Measurements from ENCODE around the gene VSTM2B.
A peak's percentile ranks its signal among the peaks of the same experiment; 100 is the strongest.

VSTM2B gene

GRCh38 chr19:29529646-29530539 lies 4.1 kb downstream of the VSTM2B start:
- Mint-ChIP-seq H3K27me3 (peaks cover 51% of the 10 kb centered on the region), H3K27ac (no peak overlapping the region)

GRCh38 chr19:29530540-29531457 lies 5.0 kb downstream of the VSTM2B start:
- Mint-ChIP-seq H3K4me3 (no peak overlapping the region), H3K4me1 (ENCODE audit: low read depth) (peaks cover 26% of the 10 kb centered on the region), H3K27me3 (peaks cover 55% of the 10 kb centered on the region), H3K36me3 (ENCODE audit: low read depth) (no peaks in the 10 kb centered on the region), H3K9me3 (no peaks in the 10 kb centered on the region), H3K27ac (no peak overlapping the region)

More at GRCh38 chr19:29529646-29530539, 4.1 kb downstream of the VSTM2B start:
- Mint-ChIP-seq H3K9me3 (no peaks in the 10 kb centered on the region), H3K36me3 (ENCODE audit: low read depth) (no peaks in the 10 kb centered on the region), H3K4me1 (ENCODE audit: low read depth) (peaks cover 29% of the 10 kb centered on the region), H3K4me3 (peak overlapping the region; percentile 22)

GRCh38 chr19:29531458-29532025 lies 5.7 kb downstream of the VSTM2B start:
- peaks cover 57% of the 10 kb centered on the region for H3K27me3 Mint-ChIP-seq
- no peak overlapping the region for H3K27ac Mint-ChIP-seq
- H3K9me3 Mint-ChIP-seq, result no peaks in the 10 kb centered on the region
- no peaks in the 10 kb centered on the region for H3K36me3 Mint-ChIP-seq (ENCODE audit: low read depth)
- peaks cover 26% of the 10 kb centered on the region for H3K4me1 Mint-ChIP-seq (ENCODE audit: low read depth)
- H3K4me3 Mint-ChIP-seq, result no peak overlapping the region

GRCh38 chr19:29532097-29532496 lies 6.3 kb downstream of the VSTM2B start:
- no peaks in the 10 kb centered on the region for H3K36me3 Mint-ChIP-seq (ENCODE audit: low read depth)
- H3K4me3 Mint-ChIP-seq, result no peak overlapping the region
- no peak overlapping the region for H3K27ac Mint-ChIP-seq
- no peaks in the 10 kb centered on the region for H3K9me3 Mint-ChIP-seq
- H3K27me3 Mint-ChIP-seq, result peaks cover 57% of the 10 kb centered on the region
- H3K4me1 Mint-ChIP-seq (ENCODE audit: low read depth), result peaks cover 26% of the 10 kb centered on the region

DNA sequence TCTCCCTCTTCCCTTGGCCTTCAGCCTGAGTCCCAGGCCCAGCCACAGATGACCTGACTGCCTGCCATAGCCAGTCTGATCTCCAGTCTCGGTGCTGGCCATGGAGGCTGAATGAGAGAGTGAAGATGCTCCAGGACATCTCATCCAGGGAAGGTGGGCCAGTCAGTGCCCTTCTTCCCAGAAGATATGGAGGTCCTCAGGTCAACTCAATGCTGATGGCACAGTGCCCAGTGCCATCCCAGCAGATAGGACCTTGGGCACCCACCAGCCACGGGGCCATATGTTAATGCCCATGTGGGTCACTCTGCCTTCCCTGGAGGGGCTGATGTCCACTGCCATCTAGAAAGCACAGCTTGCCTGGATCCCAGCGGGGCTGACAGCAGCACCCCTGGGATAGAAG lies 7.2 kb downstream of the VSTM2B start:
- H3K4me3 Mint-ChIP-seq, result no peak overlapping the region
- no peak overlapping the region for H3K27ac Mint-ChIP-seq
- H3K9me3 Mint-ChIP-seq, result no peaks in the 10 kb centered on the region
- peaks cover 20% of the 10 kb centered on the region for H3K4me1 Mint-ChIP-seq (ENCODE audit: low read depth)
- H3K36me3 Mint-ChIP-seq (ENCODE audit: low read depth), result no peaks in the 10 kb centered on the region
- peaks cover 53% of the 10 kb centered on the region for H3K27me3 Mint-ChIP-seq

DNA sequence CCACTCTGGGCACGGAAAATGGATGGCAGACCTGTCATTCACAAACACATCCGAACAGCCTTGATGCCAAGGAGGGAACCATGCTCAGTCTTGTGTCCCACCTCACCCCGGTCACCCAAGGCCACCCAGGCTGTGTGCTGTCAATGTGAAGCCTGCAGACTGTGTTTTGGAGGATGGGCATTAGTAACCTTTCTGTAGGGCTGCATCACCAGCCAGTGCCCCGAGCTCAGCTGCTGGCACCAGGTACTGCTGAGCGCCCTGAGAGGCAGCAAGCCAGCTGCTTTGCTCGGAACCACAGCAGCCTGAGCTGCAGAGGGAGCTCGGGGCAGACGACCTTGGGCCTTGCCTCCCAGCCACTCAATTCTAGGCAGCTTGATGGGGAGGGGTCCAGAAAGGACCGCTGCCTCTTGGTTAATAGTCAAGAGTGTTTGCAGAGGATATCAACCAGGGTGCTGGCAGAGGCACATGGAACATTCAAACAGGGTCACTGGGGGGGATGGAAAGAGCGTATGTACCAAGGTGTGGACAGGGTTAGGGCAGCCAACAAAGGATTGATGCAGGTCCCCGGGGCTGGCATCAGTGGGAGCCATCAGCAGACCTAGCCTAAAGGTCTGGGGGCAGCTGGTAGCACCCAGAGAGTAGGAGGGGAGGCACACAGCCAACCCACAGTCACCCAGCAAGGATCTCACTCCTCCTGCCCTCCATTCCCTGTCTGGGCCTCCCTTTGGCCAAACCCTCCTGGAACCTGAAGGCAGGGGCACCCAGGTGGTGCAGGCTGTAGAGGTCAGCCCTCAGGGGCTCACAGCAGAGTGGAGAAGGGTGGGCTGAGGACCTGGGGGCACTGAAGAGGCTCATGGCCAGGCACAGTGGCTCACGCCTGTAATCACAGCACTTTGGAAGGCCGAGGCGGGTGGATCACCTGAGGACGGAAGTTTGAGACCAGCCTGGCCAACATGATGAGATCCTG lies 8.1 kb downstream of the VSTM2B start:
- Mint-ChIP-seq H3K4me1 (ENCODE audit: low read depth) (peaks cover 11% of the 10 kb centered on the region), H3K4me3 (no peak overlapping the region), H3K27me3 (peaks cover 47% of the 10 kb centered on the region), H3K27ac (no peak overlapping the region), H3K9me3 (no peaks in the 10 kb centered on the region), H3K36me3 (ENCODE audit: low read depth) (no peaks in the 10 kb centered on the region)

- no peak overlapping the region for H3K4me3 Mint-ChIP-seq
- H3K36me3 Mint-ChIP-seq (ENCODE audit: low read depth), result no peaks in the 10 kb centered on the region
- H3K27me3 Mint-ChIP-seq, result peaks cover 37% of the 10 kb centered on the region
- H3K9me3 Mint-ChIP-seq, result no peaks in the 10 kb centered on the region
- H3K27ac Mint-ChIP-seq, result no peak overlapping the region
- H3K4me1 Mint-ChIP-seq (ENCODE audit: low read depth), result peaks cover 2% of the 10 kb centered on the region
Observed at GRCh38 chr19:29535214-29535831, 9.5 kb downstream of the VSTM2B start.

GRCh38 chr19:29535984-29536508 lies 10.3 kb downstream of the VSTM2B start:
- Mint-ChIP-seq H3K4me1 (ENCODE audit: low read depth) (no peaks in the 10 kb centered on the region), H3K36me3 (ENCODE audit: low read depth) (no peaks in the 10 kb centered on the region), H3K27me3 (peaks cover 33% of the 10 kb centered on the region), H3K27ac (no peak overlapping the region), H3K9me3 (no peaks in the 10 kb centered on the region), H3K4me3 (no peak overlapping the region)

DNA sequence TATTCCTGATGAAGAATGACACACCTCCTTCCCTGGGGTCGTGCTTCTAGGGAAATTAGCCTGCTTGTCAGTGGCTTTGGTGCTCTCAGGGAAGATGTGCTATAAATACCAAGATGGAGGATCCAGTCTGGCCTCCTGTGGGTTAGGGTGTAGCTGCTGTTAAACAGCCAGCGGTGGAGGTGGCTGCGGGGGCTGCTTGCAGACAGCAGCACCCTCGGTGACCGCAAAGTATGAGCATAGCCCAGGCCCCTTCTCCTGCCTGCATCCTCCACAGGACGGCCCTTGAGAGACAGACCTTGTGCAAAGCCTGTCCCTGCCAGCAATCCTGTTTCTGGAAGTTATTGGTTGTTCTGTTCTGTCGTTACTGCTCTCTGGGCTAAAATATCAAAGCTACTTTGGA lies 11.4 kb downstream of the VSTM2B start:
- Mint-ChIP-seq H3K27me3 (peaks cover 21% of the 10 kb centered on the region), H3K27ac (no peak overlapping the region), H3K4me3 (no peak overlapping the region), H3K4me1 (ENCODE audit: low read depth) (no peaks in the 10 kb centered on the region), H3K9me3 (no peaks in the 10 kb centered on the region), H3K36me3 (ENCODE audit: low read depth) (no peaks in the 10 kb centered on the region)

- Mint-ChIP-seq H3K27ac (no peak overlapping the region), H3K9me3 (no peaks in the 10 kb centered on the region), H3K36me3 (ENCODE audit: low read depth) (no peaks in the 10 kb centered on the region), H3K4me1 (ENCODE audit: low read depth) (no peaks in the 10 kb centered on the region), H3K27me3 (peaks cover 19% of the 10 kb centered on the region), H3K4me3 (no peak overlapping the region)
Observed at GRCh38 chr19:29537601-29538000, 11.8 kb downstream of the VSTM2B start.

DNA sequence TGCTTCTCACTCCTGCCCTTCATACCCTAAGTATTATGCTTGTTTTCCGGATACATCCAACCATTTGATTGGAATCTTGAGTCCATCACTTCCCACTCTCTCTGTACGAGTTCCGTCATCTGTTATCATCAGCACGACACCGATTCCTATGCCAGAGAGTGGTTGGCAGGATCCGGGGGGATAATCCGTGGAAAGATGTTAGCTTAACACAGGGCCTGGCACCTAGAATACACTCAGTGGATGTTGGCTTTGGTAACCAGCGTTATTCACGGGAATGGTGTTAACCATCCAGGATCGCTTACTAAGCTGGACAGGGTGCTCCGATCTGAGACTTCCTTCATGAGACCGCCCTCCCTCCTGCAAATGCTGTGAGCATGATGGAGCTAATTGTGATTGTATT lies 12.4 kb downstream of the VSTM2B start:
- Mint-ChIP-seq H3K9me3 (no peaks in the 10 kb centered on the region), H3K4me1 (ENCODE audit: low read depth) (no peaks in the 10 kb centered on the region), H3K36me3 (ENCODE audit: low read depth) (no peaks in the 10 kb centered on the region), H3K27me3 (peaks cover 15% of the 10 kb centered on the region), H3K27ac (no peak overlapping the region), H3K4me3 (no peak overlapping the region)

DNA sequence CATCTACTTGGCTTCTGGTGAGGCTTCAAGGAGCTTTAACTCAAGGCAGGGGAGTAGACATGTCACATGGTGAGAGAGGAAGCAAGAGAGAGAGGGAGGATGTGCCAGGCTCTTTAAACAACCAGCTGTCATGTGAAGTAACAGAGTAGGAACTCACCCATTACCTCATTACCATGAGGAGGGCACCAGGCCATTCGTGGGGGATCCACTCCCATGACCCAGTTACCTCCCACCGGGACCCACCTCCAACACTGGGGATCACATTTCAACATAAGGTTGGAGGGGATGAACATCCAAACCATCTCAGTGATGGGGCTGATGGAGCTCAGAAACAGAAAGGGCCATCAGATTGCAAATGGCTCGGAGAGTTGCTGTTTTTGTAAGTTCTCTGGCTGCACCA lies 12.9 kb downstream of the VSTM2B start:
- Mint-ChIP-seq H3K27ac (no peak overlapping the region), H3K4me1 (ENCODE audit: low read depth) (no peaks in the 10 kb centered on the region), H3K9me3 (no peaks in the 10 kb centered on the region), H3K27me3 (peaks cover 15% of the 10 kb centered on the region), H3K4me3 (no peak overlapping the region), H3K36me3 (ENCODE audit: low read depth) (no peaks in the 10 kb centered on the region)

DNA sequence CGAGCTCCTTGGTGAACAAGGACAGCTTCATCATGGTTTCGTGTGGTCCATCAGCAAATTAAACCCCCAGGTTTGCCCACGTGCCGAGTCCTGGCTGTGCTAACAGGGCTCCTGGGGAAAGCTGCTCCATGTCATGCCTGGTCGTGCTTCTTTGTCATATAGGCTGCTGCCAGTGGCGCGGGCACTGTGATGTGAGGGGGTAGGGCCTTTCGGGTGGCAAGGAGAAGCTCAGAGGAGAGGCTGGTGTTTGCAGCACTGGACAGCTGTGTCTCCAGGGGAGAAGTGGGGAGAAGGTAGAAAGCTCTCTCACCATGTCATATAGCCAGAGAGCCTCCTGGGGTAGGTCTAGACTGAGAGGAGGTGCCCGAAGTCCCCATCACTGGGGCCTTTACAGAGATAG lies 13.3 kb downstream of the VSTM2B start:
- peaks cover 15% of the 10 kb centered on the region for H3K27me3 Mint-ChIP-seq
- no peaks in the 10 kb centered on the region for H3K4me1 Mint-ChIP-seq (ENCODE audit: low read depth)
- no peak overlapping the region for H3K4me3 Mint-ChIP-seq

More for the DNA sequence above, 13.3 kb downstream of the VSTM2B start:
- no peaks in the 10 kb centered on the region for H3K36me3 Mint-ChIP-seq (ENCODE audit: low read depth)
- no peaks in the 10 kb centered on the region for H3K9me3 Mint-ChIP-seq
- H3K27ac Mint-ChIP-seq, result no peak overlapping the region

Measured in stimulated activated naive CD8-positive, alpha-beta T cell treated with anti-CD3 and anti-CD28 coated beads, Interleukin-15, Interleukin-2, amounts not matched to agents 100 ng/mL and 50 ng/mL, for 24 hours (primary cell).